Measurements from ENCODE around the gene ARHGEF17. TPM values are rescaled to one million over a fixed set of nuclear protein-coding genes. Genes with fewer than 3 reads are reported as not detected.

Gene ARHGEF17
- total and polyA plus RNA-seq, 3 experiments from 2014 or later = not detected

DNA sequence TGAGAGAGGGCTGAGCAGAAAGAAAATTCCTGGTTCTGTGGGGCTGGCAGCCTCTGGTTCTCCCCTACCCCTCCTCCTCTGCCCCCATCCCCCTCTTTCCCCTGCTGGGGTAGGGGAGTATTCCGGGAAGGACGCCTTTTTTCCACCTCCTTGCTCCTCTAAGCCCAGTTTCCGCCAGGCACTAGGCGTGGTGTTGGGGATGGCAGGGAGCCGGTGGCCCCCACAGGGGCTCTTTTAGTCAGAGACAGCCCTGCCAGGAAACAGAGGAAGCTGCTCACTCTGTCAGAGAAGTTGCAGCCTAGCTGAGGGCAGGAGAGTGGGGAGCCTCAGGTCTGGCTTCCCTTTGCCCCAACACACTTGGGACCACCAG, 15.6 kb upstream of the ARHGEF17 start:
- no peaks in the 10 kb centered on the region for H3K27me3 ChIP-seq (ENCODE audit: insufficient read depth, low read length, poor library complexity, severe bottlenecking)
- H3K4me1 ChIP-seq (ENCODE audit: insufficient read depth, low read length) = no peaks in the 10 kb centered on the region
- no peak overlapping the region for H3K27ac ChIP-seq (ENCODE audit: low read depth, low read length)
- ChIA-PET CTCF (no interaction called here), POLR2A (interaction anchor here (0.6 kb wide), 1 partner anchor 1303 kb away, joined by 10 read pairs; no protein-coding TSS in a partner anchor)
- no peak for DNase-seq
- Mint-ChIP-seq H3K36me3 (no peaks in the 10 kb centered on the region), H3K4me3 (no peak overlapping the region), H3K27ac (peak overlapping the region in 1 of 8 donors; percentile 21), H3K4me1 (peaks cover 0 to 11% (median 6%) of the 10 kb centered on the region in 3 donors), H3K27me3 (peaks cover 2 to 3% of the 10 kb centered on the region in 2 donors), H3K9me3 (no peaks in the 10 kb centered on the region)
- no peaks in the 10 kb centered on the region for H3K9me3 ChIP-seq (ENCODE audit: low read length)
- no peak overlapping the region for H3K4me3 ChIP-seq (ENCODE audit: low read length)
- H3K36me3 ChIP-seq (ENCODE audit: insufficient read depth, low read length) = no peaks in the 10 kb centered on the region

DNA sequence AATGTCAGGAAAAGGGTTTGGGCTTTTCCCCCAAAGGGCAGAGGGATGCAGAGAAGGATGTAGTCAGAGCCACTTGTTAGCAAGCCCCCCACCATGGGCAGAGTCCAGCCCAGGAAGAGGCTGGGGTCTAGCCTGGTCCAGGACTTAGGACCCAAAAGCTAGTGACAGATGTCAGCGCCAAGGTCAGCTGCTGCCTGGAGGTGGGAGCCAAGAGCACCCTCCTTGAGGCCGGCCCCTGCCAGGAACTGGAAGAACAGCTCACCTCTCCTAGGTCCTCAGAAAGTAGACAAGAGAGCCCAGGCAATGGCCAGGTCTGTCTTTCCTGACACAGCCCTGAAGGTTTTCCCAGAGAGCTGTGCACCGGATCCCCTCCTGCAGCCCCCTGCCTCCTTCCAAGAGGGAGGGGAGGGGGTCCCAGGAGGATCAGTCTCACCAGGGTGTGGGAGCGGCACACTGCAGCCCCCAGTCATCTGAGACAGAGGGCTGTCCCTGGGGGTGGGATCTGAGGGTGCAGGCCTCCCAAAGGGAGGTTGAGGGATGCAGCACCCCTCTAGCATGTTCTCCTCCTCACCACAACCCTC, 14.6 kb upstream of the ARHGEF17 start:
- no peaks in the 10 kb centered on the region for H3K9me3 Mint-ChIP-seq
- Histone ChIP-seq H3K27ac (ENCODE audit: low read depth, low read length) (no peak overlapping the region), H3K4me1 (ENCODE audit: insufficient read depth, low read length) (no peaks in the 10 kb centered on the region), H3K4me3 (ENCODE audit: low read length) (no peak overlapping the region), H3K36me3 (ENCODE audit: insufficient read depth, low read length) (no peaks in the 10 kb centered on the region), H3K9me3 (ENCODE audit: low read length) (no peaks in the 10 kb centered on the region), H3K27me3 (ENCODE audit: insufficient read depth, low read length, poor library complexity, severe bottlenecking) (no peaks in the 10 kb centered on the region)
- H3K27me3 Mint-ChIP-seq = peaks cover 2 to 13% of the 10 kb centered on the region in 2 donors
- no peaks in the 10 kb centered on the region for H3K36me3 Mint-ChIP-seq
- ChIA-PET POLR2A (no interaction called here), CTCF (no interaction called here)
- no peak overlapping the region for H3K27ac Mint-ChIP-seq
- H3K4me3 Mint-ChIP-seq = no peak overlapping the region
- H3K4me1 Mint-ChIP-seq = peaks cover 0 to 11% (median 6%) of the 10 kb centered on the region in 3 donors
- no peak for DNase-seq

DNA sequence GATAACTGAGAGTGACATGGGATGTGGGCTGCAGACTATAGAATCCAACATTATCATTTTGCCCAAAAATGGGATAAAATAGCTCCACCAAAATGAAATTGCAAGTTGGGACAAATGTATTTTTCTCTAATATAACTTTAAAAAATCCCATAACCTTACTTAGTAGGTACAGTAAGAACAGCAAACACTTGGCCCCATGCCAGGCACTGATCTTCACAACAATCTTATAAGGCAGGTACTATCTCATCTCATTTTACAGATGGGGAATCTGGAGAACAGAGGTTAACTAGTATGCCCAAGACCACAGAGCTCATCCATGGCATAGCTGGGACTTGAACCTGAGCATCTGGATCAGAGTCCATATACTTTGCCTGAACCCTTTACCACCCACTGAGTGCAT, 13.5 kb upstream of the ARHGEF17 start:
- Mint-ChIP-seq H3K27me3 (peaks cover 2 to 19% of the 10 kb centered on the region in 2 donors), H3K4me1 (peaks cover 0 to 3% (median 0%) of the 10 kb centered on the region in 3 donors), H3K27ac (peak overlapping the region in 1 of 8 donors; percentile 12), H3K36me3 (no peaks in the 10 kb centered on the region), H3K4me3 (no peak overlapping the region), H3K9me3 (no peaks in the 10 kb centered on the region)
- no peak for DNase-seq
- ChIA-PET POLR2A (no interaction called here), CTCF (interaction anchor here (1.2 to 1.5 kb wide), 3 partner anchors 13 to 95 kb away, joined by 5 to 7 read pairs (median 6); partner anchors contain the start of gene ARHGEF17)
- H3K36me3 ChIP-seq (ENCODE audit: insufficient read depth, low read length) = no peaks in the 10 kb centered on the region
- H3K4me1 ChIP-seq (ENCODE audit: insufficient read depth, low read length) = no peaks in the 10 kb centered on the region
- H3K27ac ChIP-seq (ENCODE audit: low read depth, low read length) = no peak overlapping the region
- H3K4me3 ChIP-seq (ENCODE audit: low read length) = no peak overlapping the region
- H3K9me3 ChIP-seq (ENCODE audit: low read length) = no peaks in the 10 kb centered on the region
- no peaks in the 10 kb centered on the region for H3K27me3 ChIP-seq (ENCODE audit: insufficient read depth, low read length, poor library complexity, severe bottlenecking)

DNA sequence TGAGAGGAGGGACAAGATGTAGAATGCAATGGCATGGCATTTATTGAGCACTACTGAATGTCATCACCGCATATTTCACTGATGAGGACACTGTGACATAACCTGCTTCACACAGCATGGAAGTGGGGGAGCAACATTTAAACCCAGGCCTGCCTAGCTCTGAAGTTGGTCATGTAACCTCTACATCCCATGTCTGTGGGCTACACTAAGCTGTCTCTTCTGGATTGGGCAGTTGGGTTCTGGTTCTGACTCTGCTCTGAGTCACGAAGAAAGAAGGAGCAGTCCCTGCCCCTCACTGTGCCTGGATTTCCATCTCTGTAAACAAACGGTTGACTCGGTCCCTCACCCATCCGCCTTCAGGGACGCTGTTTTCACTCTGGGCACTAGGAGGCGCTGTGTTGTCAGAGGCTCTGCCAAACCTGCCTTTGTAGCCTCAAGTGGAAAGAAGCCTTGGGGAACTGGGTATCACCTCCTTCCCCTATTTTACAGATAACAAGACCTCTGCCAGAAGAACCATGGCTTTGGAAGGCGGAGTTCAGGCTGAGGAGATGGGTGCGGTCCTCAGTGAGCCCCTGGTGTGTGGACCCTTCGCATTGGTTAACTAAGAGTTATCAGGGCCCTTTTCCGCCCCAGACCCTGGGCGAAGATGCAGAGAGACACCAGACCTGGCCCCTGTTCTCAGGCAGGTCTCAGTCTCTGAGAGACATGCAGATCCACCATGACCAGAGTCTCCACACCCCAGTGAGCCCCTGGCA, 12.7 kb upstream of the ARHGEF17 start:
- Histone ChIP-seq H3K27ac (ENCODE audit: low read depth, low read length) (no peak overlapping the region), H3K4me1 (ENCODE audit: insufficient read depth, low read length) (no peaks in the 10 kb centered on the region), H3K36me3 (ENCODE audit: insufficient read depth, low read length) (no peaks in the 10 kb centered on the region), H3K27me3 (ENCODE audit: insufficient read depth, low read length, poor library complexity, severe bottlenecking) (no peaks in the 10 kb centered on the region), H3K4me3 (ENCODE audit: low read length) (no peak overlapping the region), H3K9me3 (ENCODE audit: low read length) (no peaks in the 10 kb centered on the region)
- peak; percentile 43 to 77 (median 57) for DNase-seq
- POLR2A ChIA-PET = no interaction called here
- H3K27ac Mint-ChIP-seq = no peak overlapping the region
- no peaks in the 10 kb centered on the region for H3K9me3 Mint-ChIP-seq
- H3K36me3 Mint-ChIP-seq = no peaks in the 10 kb centered on the region
- CTCF ChIA-PET = interaction anchor here (0.8 to 1.5 kb wide), 4 partner anchors 12 to 94 kb away, joined by 3 to 7 read pairs (median 6); partner anchors contain the start of gene ARHGEF17
- no peak overlapping the region for H3K4me3 Mint-ChIP-seq
- H3K4me1 Mint-ChIP-seq = peaks cover 0 to 3% (median 0%) of the 10 kb centered on the region in 3 donors
- H3K27me3 Mint-ChIP-seq = peaks cover 3 to 22% of the 10 kb centered on the region in 2 donors

DNA sequence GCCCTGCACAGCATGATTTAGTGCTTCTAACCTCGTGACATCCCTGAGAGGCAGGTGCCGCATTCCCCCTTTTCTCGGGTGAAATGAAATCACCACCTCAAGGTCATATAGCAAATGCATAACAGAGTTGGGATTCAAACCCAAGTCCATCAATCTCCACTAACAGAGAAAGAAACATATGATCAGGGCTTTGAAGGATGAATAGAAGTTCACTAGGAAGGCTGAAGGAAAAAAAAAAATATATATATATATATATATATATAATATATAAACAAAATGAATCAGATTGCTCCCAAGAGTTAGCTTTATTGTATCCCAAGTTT, 12.1 kb upstream of the ARHGEF17 start:
- H3K9me3 Mint-ChIP-seq = no peaks in the 10 kb centered on the region
- no peaks in the 10 kb centered on the region for H3K36me3 ChIP-seq (ENCODE audit: insufficient read depth, low read length)
- H3K4me3 Mint-ChIP-seq = no peak overlapping the region
- no peaks in the 10 kb centered on the region for H3K36me3 Mint-ChIP-seq
- no peak overlapping the region for H3K27ac ChIP-seq (ENCODE audit: low read depth, low read length)
- H3K4me1 ChIP-seq (ENCODE audit: insufficient read depth, low read length) = no peaks in the 10 kb centered on the region
- ChIA-PET POLR2A (no interaction called here), CTCF (no interaction called here)
- no peak overlapping the region for H3K27ac Mint-ChIP-seq
- no peak overlapping the region for H3K4me3 ChIP-seq (ENCODE audit: low read length)
- DNase-seq = no peak
- H3K27me3 ChIP-seq (ENCODE audit: insufficient read depth, low read length, poor library complexity, severe bottlenecking) = peaks cover 3% of the 10 kb centered on the region
- H3K4me1 Mint-ChIP-seq = peaks cover 0 to 3% (median 0%) of the 10 kb centered on the region in 3 donors
- H3K9me3 ChIP-seq (ENCODE audit: low read length) = no peaks in the 10 kb centered on the region
- peaks cover 6 to 25% of the 10 kb centered on the region in 2 donors for H3K27me3 Mint-ChIP-seq

DNA sequence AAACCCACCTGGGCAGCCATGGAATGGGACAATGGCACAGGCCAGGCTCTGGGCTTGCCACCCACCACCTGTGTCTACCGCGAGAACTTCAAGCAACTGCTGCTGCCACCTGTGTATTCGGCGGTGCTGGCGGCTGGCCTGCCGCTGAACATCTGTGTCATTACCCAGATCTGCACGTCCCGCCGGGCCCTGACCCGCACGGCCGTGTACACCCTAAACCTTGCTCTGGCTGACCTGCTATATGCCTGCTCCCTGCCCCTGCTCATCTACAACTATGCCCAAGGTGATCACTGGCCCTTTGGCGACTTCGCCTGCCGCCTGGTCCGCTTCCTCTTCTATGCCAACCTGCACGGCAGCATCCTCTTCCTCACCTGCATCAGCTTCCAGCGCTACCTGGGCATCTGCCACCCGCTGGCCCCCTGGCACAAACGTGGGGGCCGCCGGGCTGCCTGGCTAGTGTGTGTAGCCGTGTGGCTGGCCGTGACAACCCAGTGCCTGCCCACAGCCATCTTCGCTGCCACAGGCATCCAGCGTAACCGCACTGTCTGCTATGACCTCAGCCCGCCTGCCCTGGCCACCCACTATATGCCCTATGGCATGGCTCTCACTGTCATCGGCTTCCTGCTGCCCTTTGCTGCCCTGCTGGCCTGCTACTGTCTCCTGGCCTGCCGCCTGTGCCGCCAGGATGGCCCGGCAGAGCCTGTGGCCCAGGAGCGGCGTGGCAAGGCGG, 11.4 kb upstream of the ARHGEF17 start:
- H3K4me1 ChIP-seq (ENCODE audit: insufficient read depth, low read length) = no peaks in the 10 kb centered on the region
- DNase-seq = no peak
- H3K27ac ChIP-seq (ENCODE audit: low read depth, low read length) = no peak overlapping the region
- Mint-ChIP-seq H3K9me3 (no peaks in the 10 kb centered on the region), H3K4me1 (peaks cover 0 to 3% (median 0%) of the 10 kb centered on the region in 3 donors), H3K27me3 (peaks cover 6 to 25% of the 10 kb centered on the region in 2 donors), H3K4me3 (no peak overlapping the region), H3K36me3 (no peaks in the 10 kb centered on the region), H3K27ac (no peak overlapping the region)
- ChIA-PET CTCF (interaction anchor here (1.5 to 2.8 kb wide), 2 partner anchors 11 to 41 kb away, joined by 7 to 15 read pairs; partner anchors contain the start of gene ARHGEF17), POLR2A (no interaction called here)
- no peak overlapping the region for H3K4me3 ChIP-seq (ENCODE audit: low read length)
- H3K9me3 ChIP-seq (ENCODE audit: low read length) = no peaks in the 10 kb centered on the region
- peaks cover 3% of the 10 kb centered on the region for H3K27me3 ChIP-seq (ENCODE audit: insufficient read depth, low read length, poor library complexity, severe bottlenecking)
- H3K36me3 ChIP-seq (ENCODE audit: insufficient read depth, low read length) = no peaks in the 10 kb centered on the region

DNA sequence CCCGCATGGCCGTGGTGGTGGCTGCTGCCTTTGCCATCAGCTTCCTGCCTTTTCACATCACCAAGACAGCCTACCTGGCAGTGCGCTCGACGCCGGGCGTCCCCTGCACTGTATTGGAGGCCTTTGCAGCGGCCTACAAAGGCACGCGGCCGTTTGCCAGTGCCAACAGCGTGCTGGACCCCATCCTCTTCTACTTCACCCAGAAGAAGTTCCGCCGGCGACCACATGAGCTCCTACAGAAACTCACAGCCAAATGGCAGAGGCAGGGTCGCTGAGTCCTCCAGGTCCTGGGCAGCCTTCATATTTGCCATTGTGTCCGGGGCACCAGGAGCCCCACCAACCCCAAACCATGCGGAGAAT, 10.9 kb upstream of the ARHGEF17 start:
- no peaks in the 10 kb centered on the region for H3K4me1 ChIP-seq (ENCODE audit: insufficient read depth, low read length)
- ChIA-PET CTCF (interaction anchor here (0.9 to 2.8 kb wide), 5 partner anchors 10 to 54 kb away, joined by 3 to 15 read pairs (median 7); partner anchors contain the start of gene ARHGEF17), POLR2A (no interaction called here)
- Mint-ChIP-seq H3K4me3 (no peak overlapping the region), H3K27ac (no peak overlapping the region), H3K36me3 (no peaks in the 10 kb centered on the region), H3K4me1 (peaks cover 0 to 3% (median 0%) of the 10 kb centered on the region in 3 donors), H3K9me3 (no peaks in the 10 kb centered on the region), H3K27me3 (peaks cover 6 to 31% of the 10 kb centered on the region in 2 donors)
- peaks cover 7% of the 10 kb centered on the region for H3K27me3 ChIP-seq (ENCODE audit: insufficient read depth, low read length, poor library complexity, severe bottlenecking)
- H3K27ac ChIP-seq (ENCODE audit: low read depth, low read length) = no peak overlapping the region
- H3K4me3 ChIP-seq (ENCODE audit: low read length) = no peak overlapping the region
- DNase-seq = no peak
- no peaks in the 10 kb centered on the region for H3K9me3 ChIP-seq (ENCODE audit: low read length)
- no peaks in the 10 kb centered on the region for H3K36me3 ChIP-seq (ENCODE audit: insufficient read depth, low read length)

DNA sequence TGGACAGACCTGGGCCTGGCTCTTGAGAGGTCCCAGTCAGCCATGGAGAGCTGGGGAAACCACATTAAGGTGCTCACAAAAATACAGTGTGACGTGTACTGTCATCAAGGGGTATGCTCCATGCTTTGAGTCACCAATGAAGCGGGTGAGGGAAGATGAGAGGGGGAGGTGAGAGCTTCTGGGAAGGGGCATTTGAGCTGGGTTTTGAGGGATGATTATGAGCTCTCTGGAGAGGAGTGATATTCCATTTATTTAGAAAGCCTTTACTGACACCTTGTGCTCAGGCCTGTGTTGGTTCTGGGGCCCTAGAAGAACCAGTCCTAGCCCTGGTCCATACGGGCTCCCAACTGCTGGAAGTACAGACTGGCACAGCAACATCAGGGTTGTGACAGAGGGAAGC, 10.4 kb upstream of the ARHGEF17 start:
- H3K27ac ChIP-seq (ENCODE audit: low read depth, low read length) = no peak overlapping the region
- DNase-seq = no peak
- H3K4me3 Mint-ChIP-seq = no peak overlapping the region
- no peaks in the 10 kb centered on the region for H3K4me1 ChIP-seq (ENCODE audit: insufficient read depth, low read length)
- peaks cover 7% of the 10 kb centered on the region for H3K27me3 ChIP-seq (ENCODE audit: insufficient read depth, low read length, poor library complexity, severe bottlenecking)
- H3K27ac Mint-ChIP-seq = no peak overlapping the region
- H3K4me1 Mint-ChIP-seq = peaks cover 0 to 3% (median 0%) of the 10 kb centered on the region in 3 donors
- CTCF ChIA-PET = interaction anchor here (0.9 to 2.8 kb wide), 5 partner anchors 10 to 53 kb away, joined by 3 to 15 read pairs (median 7); partner anchors contain the start of gene ARHGEF17
- H3K36me3 ChIP-seq (ENCODE audit: insufficient read depth, low read length) = no peaks in the 10 kb centered on the region
- no peaks in the 10 kb centered on the region for H3K9me3 ChIP-seq (ENCODE audit: low read length)
- H3K36me3 Mint-ChIP-seq = no peaks in the 10 kb centered on the region
- no peaks in the 10 kb centered on the region for H3K9me3 Mint-ChIP-seq
- no peak overlapping the region for H3K4me3 ChIP-seq (ENCODE audit: low read length)
- POLR2A ChIA-PET = no interaction called here
- peaks cover 6 to 34% of the 10 kb centered on the region in 2 donors for H3K27me3 Mint-ChIP-seq

Data from CD8-positive, alpha-beta memory T cell (primary cell).